Measurements from ENCODE around the gene C1R.

The C1R gene

DNA sequence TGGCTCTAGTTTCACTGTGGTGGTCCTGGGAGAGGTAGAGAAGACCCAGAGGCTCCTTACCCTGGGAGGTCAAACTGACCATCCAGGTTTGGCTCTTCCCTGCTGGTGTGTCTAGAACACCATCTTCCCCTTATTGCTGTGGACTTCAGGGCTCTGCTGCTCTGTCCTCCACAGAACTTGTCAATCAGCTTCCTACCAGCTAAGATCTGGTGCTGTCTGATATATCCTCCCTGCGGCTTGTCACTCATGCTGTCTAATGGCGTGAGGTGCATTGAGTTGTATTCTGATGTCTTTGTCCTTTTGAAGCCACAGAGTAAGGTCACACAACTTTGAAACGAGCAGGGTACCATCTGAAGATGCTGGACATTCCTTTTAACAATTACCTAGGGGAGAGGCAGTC is 24.0 kb upstream of the C1R start:
- ATAC-seq (ENCODE audit: low read depth) (no peak), DNase-seq (ENCODE audit: low spot score) (no peak)
- Histone ChIP-seq H3K4me3 (ENCODE audit: severe bottlenecking) (no peak overlapping the region), H3K27me3 (ENCODE audit: insufficient read depth, poor library complexity, severe bottlenecking) (no peaks in the 10 kb centered on the region), H3K9me3 (ENCODE audit: severe bottlenecking) (no peaks in the 10 kb centered on the region), H3K27ac (ENCODE audit: poor library complexity, severe bottlenecking) (no peak overlapping the region), H3K4me1 (ENCODE audit: insufficient read depth, poor library complexity, severe bottlenecking) (no peaks in the 10 kb centered on the region), H3K36me3 (ENCODE audit: low read depth) (peaks cover 2% of the 10 kb centered on the region; the same call in 1 of the 2 replicates)
- TF ChIP-seq, protein P1, sequence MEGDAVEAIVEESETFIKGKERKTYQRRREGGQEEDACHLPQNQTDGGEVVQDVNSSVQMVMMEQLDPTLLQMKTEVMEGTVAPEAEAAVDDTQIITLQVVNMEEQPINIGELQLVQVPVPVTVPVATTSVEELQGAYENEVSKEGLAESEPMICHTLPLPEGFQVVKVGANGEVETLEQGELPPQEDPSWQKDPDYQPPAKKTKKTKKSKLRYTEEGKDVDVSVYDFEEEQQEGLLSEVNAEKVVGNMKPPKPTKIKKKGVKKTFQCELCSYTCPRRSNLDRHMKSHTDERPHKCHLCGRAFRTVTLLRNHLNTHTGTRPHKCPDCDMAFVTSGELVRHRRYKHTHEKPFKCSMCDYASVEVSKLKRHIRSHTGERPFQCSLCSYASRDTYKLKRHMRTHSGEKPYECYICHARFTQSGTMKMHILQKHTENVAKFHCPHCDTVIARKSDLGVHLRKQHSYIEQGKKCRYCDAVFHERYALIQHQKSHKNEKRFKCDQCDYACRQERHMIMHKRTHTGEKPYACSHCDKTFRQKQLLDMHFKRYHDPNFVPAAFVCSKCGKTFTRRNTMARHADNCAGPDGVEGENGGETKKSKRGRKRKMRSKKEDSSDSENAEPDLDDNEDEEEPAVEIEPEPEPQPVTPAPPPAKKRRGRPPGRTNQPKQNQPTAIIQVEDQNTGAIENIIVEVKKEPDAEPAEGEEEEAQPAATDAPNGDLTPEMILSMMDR (IDR thresholded peaks at IDR 0.05; ENCODE audit: poor library complexity, severe bottlenecking): no peak

- ATAC-seq (ENCODE audit: low read depth): no peak
- no peaks in the 10 kb centered on the region for H3K27me3 ChIP-seq (ENCODE audit: insufficient read depth, poor library complexity, severe bottlenecking)
- no peak overlapping the region for H3K27ac ChIP-seq (ENCODE audit: poor library complexity, severe bottlenecking)
- H3K9me3 ChIP-seq (ENCODE audit: severe bottlenecking): no peaks in the 10 kb centered on the region
- no peak for DNase-seq (ENCODE audit: low spot score)
- peaks cover 2% of the 10 kb centered on the region; the same call in 1 of the 2 replicates for H3K36me3 ChIP-seq (ENCODE audit: low read depth)
- TF ChIP-seq, protein P1 (IDR thresholded peaks at IDR 0.05; ENCODE audit: poor library complexity, severe bottlenecking): no peak
- H3K4me1 ChIP-seq (ENCODE audit: insufficient read depth, poor library complexity, severe bottlenecking): no peaks in the 10 kb centered on the region
- H3K4me3 ChIP-seq (ENCODE audit: severe bottlenecking): no peak overlapping the region
Observed at GRCh38 chr12:7114851-7115250, 22.6 kb upstream of the C1R start.

- no peak overlapping the region for H3K4me3 ChIP-seq (ENCODE audit: severe bottlenecking)
- no peak for DNase-seq (ENCODE audit: low spot score)
- H3K27ac ChIP-seq (ENCODE audit: poor library complexity, severe bottlenecking): no peak overlapping the region
- no peak for ATAC-seq (ENCODE audit: low read depth)
- H3K9me3 ChIP-seq (ENCODE audit: severe bottlenecking): no peaks in the 10 kb centered on the region
- no peaks in the 10 kb centered on the region for H3K4me1 ChIP-seq (ENCODE audit: insufficient read depth, poor library complexity, severe bottlenecking)
- TF ChIP-seq, protein P1 (IDR thresholded peaks at IDR 0.05; ENCODE audit: poor library complexity, severe bottlenecking): no peak
- H3K27me3 ChIP-seq (ENCODE audit: insufficient read depth, poor library complexity, severe bottlenecking): no peaks in the 10 kb centered on the region
- peaks cover 2% of the 10 kb centered on the region; the same call in 1 of the 2 replicates for H3K36me3 ChIP-seq (ENCODE audit: low read depth)
Observed at GRCh38 chr12:7114008-7114407, 21.8 kb upstream of the C1R start.

- Histone ChIP-seq H3K27ac (ENCODE audit: poor library complexity, severe bottlenecking) (no peak overlapping the region), H3K36me3 (ENCODE audit: low read depth) (peaks cover 2% of the 10 kb centered on the region; the same call in 1 of the 2 replicates), H3K4me3 (ENCODE audit: severe bottlenecking) (no peak overlapping the region), H3K9me3 (ENCODE audit: severe bottlenecking) (no peaks in the 10 kb centered on the region), H3K27me3 (ENCODE audit: insufficient read depth, poor library complexity, severe bottlenecking) (no peaks in the 10 kb centered on the region), H3K4me1 (ENCODE audit: insufficient read depth, poor library complexity, severe bottlenecking) (no peaks in the 10 kb centered on the region)
- TF ChIP-seq, protein P1 (IDR thresholded peaks at IDR 0.05; ENCODE audit: poor library complexity, severe bottlenecking): peak; percentile 66
- ATAC-seq (ENCODE audit: low read depth): no peak
- DNase-seq (ENCODE audit: low spot score): no peak
Observed at GRCh38 chr12:7113389-7113871, 21.2 kb upstream of the C1R start.

- Histone ChIP-seq H3K36me3 (ENCODE audit: low read depth) (peaks cover 2% of the 10 kb centered on the region; the same call in 1 of the 2 replicates), H3K4me3 (ENCODE audit: severe bottlenecking) (no peak overlapping the region), H3K27ac (ENCODE audit: poor library complexity, severe bottlenecking) (no peak overlapping the region), H3K4me1 (ENCODE audit: insufficient read depth, poor library complexity, severe bottlenecking) (no peaks in the 10 kb centered on the region), H3K27me3 (ENCODE audit: insufficient read depth, poor library complexity, severe bottlenecking) (no peaks in the 10 kb centered on the region), H3K9me3 (ENCODE audit: severe bottlenecking) (no peaks in the 10 kb centered on the region)
- TF ChIP-seq, protein P1 (IDR thresholded peaks at IDR 0.05; ENCODE audit: poor library complexity, severe bottlenecking): no peak
- ATAC-seq (ENCODE audit: low read depth): no peak
- no peak for DNase-seq (ENCODE audit: low spot score)
Observed at GRCh38 chr12:7112041-7112440, 19.8 kb upstream of the C1R start.

Data from RWPE2 (cell line).